HG03520 (cell line): ENCODE results near the gene PTPRM.

Experiments used
- ATAC-seq: cut with Tn5 transposase; IDR thresholded peaks from one replicate; pipeline ENCODE4 v1.9.1; 2021; ENCODE audit warnings: mild to moderate bottlenecking, moderate library complexity; ENCODE audit not compliant: unreplicated experiment

The PTPRM gene

GRCh38 chr18:7749510-7749981 lies 182.4 kb downstream of the PTPRM start:
- no peak for ATAC-seq

DNA sequence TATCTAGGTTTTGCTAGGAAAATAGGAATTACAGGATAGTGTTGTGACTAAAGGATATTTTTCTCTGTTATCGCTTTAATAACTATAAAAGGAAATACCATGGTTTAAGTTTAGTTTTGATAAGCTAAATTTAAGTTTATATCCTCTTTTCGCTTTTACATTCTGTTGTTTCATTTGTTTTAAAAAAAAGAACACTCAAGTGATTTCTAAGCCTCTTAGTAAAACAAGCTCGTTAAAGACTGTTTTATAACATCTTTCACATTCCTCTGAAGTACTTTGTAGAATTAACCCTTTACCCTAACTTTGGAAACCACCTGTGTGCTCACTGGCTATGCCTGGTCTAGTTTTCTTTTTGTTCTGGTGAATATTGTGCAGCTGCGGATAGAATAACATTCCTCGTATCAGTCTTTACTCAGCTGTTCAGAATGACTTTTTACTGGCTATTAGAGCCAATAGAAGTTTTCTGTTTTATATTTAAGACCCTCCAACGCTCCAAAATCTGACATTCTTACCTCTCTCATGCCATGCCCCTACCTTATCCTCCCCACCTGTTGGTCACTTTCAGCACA lies 183.1 kb downstream of the PTPRM start:
- no peak for ATAC-seq

GRCh38 chr18:7750966-7751365 lies 183.8 kb downstream of the PTPRM start:
- no peak for ATAC-seq

DNA sequence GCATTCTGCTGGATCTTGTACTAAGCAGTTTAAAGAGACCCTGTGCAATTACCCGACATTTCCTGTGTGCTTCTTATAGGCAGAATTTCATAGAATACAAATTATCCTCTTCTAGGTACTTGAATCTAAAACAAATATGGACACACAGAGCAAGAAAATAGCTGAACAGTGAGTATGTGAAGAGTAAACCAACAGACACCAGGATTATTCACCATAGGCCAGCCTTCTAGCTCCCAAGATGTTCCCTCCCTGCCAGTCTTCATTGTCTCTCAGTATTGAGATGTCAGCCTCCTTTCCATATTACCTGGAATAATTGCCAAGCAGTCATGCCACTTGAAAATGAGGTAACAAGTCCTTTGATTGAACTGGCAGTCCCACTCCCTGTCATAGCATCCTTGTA lies 187.1 kb downstream of the PTPRM start:
- ATAC-seq: no peak

DNA sequence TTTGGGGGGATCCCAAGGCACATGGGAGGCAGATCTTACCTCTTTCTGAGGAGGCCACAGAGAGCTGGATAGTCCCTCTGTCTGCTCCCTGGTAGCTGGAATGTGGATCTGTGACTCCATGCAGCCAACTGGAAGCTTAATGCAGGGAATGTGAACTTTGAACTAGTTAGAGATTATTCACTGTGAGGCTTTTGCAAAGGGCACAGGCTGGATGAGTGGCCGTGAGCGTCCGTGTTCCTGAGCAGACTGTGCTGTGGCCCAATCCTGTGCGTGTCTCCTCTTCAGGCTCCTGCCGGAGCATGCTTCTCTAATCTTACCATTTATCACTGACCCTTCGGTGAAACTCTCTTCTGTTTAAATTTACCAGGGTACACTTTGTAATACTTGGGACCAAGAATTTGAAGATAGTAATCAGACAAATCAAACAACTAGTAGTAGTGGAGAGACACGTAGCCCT lies 187.6 kb downstream of the PTPRM start:
- no peak for ATAC-seq

DNA sequence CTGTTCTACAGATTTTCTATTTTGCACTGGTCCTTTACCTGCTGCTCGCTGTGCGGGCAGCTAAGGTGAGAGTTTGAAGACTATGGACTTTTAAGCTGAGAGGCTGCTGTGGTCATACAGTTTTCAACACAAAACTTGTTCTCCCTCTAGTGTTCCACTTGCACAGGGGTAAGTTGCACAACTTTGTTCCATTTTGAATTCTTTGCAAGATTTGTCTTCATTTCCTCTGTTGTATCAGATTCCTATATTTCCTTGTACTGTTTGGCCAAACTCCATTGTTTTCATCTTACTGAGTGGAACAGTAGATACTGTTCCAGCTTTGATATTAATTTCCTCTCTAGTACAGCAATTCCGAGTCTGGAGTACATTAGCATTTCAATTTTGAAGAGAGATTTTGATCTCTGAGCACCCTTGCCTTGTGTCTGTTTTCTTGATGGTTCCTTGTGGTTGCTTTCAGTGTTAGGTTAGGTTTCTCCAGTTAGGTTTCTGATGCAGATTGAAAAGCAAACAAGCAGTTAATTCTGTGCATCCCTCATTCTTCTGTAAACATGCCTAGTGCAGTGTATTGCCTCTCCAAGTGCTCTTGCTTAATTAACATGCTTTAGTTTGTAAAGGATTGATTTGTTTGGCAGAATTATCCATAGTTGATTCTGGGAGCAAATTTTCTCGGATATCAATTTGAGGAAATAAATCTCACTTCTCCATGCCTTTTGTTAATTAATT lies 188.8 kb downstream of the PTPRM start:
- ATAC-seq: no peak

- no peak for ATAC-seq
Observed at GRCh38 chr18:7757175-7757574, 190.1 kb downstream of the PTPRM start.

- no peak for ATAC-seq
Observed at GRCh38 chr18:7758764-7759163, 191.6 kb downstream of the PTPRM start.

- no peak for ATAC-seq
Observed at GRCh38 chr18:7760967-7761948, 194.1 kb downstream of the PTPRM start.

DNA sequence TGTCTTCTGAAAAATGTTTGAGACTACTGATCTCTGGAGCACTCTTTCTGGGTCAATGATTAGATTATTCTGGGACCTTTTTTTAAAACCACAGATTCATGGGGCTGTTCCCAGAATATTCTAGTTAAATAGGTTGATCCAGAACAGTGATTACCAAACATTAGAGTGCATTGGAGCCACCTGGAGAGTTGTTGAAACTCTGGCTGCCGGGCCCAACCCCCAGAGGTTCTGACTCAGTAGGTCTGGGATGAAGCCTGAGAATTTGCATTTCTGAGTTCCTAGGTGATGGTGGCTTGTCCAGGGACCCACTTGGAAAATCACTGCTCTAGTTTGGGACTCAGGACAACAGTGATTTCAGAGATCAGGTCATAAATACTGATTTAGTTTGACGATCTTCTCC lies 197.3 kb downstream of the PTPRM start:
- ATAC-seq: no peak

DNA sequence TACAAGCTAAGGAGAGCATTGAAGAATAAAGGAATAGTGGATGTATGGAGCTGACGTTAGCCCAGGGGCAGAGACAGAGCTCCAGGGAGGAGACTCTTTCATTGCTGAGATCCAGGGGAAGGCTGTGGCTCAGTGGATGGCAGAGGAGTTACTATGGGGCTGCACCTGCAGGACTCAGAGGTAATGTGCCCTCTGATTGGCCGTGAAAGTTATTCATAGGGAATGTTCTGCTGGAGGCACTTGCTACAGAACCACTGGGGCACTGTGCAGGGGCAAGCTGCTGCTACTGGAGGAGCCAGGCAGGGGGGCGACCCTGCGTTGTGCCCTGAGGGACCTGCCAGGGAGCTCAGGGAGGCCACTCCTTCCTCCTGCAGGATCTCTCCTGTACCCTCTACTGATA lies 199.2 kb downstream of the PTPRM start:
- no peak for ATAC-seq

GRCh38 chr18:7766817-7767216 lies 199.7 kb downstream of the PTPRM start:
- ATAC-seq: no peak

DNA sequence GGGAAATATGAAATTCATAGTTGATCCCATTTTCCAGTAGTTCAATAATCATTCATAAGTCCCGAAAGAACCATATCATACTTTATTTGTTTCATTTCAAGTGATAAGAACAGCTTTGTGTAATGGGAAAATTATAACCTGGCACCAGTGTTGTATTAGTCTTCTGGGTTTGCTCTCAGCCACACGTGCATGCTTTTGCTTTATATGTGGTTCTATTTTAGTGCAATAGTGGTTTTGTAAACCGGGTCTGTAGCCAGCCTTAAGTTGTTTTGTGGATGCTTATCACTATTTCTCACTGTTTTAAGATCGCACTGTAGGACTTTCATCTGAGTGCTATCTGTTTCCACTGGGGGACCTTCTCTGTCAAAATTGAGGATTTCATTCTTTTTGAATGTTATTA lies 203.8 kb downstream of the PTPRM start:
- no peak for ATAC-seq

DNA sequence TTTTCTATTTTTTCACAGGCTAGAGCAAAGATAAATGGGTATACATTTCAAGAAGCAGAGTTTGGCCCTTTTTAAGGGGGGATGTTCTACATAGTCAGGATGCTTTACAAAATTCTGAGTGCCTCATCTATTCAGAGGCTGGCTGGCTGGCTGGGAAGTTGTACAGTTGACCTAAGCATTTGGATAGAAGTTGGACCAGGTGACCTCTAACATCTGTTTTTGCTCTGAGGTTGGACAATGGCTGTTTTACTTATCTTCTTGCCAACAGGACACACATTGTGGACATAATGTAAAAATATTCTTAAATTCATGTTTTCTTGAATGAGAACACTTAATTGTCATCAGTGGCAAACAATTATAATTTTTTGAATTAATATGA lies 205.4 kb downstream of the PTPRM start:
- ATAC-seq: no peak

DNA sequence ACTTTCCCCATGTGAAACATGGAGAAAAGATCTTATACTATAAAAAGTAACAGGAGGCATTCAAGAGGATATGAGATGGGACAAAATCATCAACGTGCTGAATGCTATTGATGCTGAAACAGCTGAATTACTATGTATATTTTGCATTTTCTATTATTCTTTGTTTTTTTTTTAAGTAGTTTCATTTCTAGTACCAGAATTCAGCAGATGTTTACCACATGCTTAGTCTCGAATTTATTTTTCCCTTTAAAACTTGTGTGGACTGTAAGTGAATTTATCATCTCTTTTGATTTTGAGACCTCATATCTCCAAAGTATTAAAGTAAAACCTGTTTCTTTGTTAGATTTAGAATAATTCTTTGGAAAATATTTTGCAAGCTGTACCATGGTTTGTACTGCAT lies 205.8 kb downstream of the PTPRM start:
- no peak for ATAC-seq

DNA sequence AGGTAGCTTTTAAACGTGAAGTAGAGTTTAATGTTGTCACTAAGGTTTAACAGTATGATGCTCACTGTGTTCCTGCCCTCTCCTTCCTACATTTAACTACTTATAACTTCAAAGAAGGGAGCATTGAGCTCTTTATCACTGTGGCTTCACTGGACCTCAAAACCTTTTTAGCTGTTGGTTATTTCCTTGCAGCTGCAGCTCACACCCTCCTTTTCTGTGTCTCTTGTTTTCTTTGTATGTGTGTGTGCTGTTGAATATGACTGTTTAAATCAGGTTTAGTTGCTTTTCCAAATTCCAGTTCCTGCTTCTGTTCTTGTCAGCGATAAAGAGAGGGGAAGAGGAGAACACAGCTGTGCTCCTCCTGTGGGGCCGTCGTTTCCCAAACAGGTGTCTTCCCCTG lies 208.0 kb downstream of the PTPRM start:
- ATAC-seq: no peak

GRCh38 chr18:7775843-7776242 lies 208.7 kb downstream of the PTPRM start:
- no peak for ATAC-seq

- no peak for ATAC-seq
Observed at GRCh38 chr18:7778181-7778580, 211.1 kb downstream of the PTPRM start.

- no peak for ATAC-seq
Observed at GRCh38 chr18:7779211-7779610, 212.1 kb downstream of the PTPRM start.

DNA sequence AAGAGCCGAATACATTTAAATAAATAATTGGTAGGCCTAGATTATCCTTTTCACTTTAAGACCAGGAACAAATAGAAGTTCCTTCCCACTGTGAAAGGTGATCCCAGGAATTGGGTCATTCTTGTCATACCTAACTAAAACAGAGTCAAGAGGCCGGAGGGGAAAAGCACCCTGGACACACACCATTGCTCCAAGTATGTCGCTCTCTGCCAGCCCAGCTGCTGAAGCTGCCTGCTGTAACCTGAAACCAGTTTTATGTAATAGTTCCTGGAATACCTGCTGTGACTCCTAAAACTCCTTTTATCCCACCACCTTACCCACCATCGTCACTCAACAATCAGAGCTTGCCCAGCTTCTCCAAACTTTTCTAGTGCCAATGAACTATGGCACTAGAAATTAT lies 217.1 kb downstream of the PTPRM start:
- no peak for ATAC-seq

GRCh38 chr18:7786569-7786968 lies 219.5 kb downstream of the PTPRM start:
- ATAC-seq: no peak

- ATAC-seq: no peak
Observed at GRCh38 chr18:7787339-7787738, 220.2 kb downstream of the PTPRM start.
